K562 (cell line): ENCODE measurements around the gene RHOXF2B. TPM values are rescaled to one million over a fixed set of nuclear protein-coding genes. Genes with fewer than 3 reads are reported as not detected.
"Not testable (repeated sequence)": the region's sequence is repeated elsewhere in the genome, so short reads cannot be mapped to it uniquely, and the experiment has no call there.

Experiments used
- ATAC-seq: fragments of 200-7000 bp; cut with Tn5 transposase; 3 replicates; pipeline ENCODE4 v1.9.1; 2020; ENCODE audit warnings: moderate library complexity
- BruUV-seq: library from RNA; stranded (reverse); fragments of 400-500 nt; replicated peaks from 2 replicates; lab custom pipeline; 2021; lab: Mats Ljungman, UMichigan
- CTCF ChIA-PET: fragments of 300-600 bp; formaldehyde crosslinking; extraction: SDS; loops from one replicate; lab custom pipeline; 2021; ENCODE audit warnings: low intra/inter-chr PET ratio; lab: Yijun Ruan, JAX
- POLR2A ChIA-PET: fragments of 300-600, 350-650 bp; sonication (Branson Sonifier 250); formaldehyde crosslinking; extraction: SDS; loops from one replicate; lab custom pipeline; 2021; ENCODE audit warnings: antibody characterized with exemption, inconsistent platforms; lab: Yijun Ruan, JAX
- DNase-seq, 4 experiments: peaks; one replicate each; pipeline versions ENCODE4 v3.0.0 to v3.0.0-alpha.2; 2011 to 2018; ENCODE audit warnings: low spot score in 3 of 4, mixed read lengths in 3 of 4; ENCODE audit errors: extremely low read depth in 1 of 4
- FAIRE-seq: peaks from 2 replicates; lab custom pipeline; 2011; peaks lifted over from hg19 to GRCh38; lab: Jason Lieb, UNC
- H2AFZ ChIP-seq: 2 replicates; pipeline ENCODE4 v1.6.0; 2011; ENCODE audit warnings: low read depth, low read length, control low read depth, inconsistent platforms
- H3K27ac ChIP-seq: fragments of 200-600 bp; 3 replicates; pipeline ENCODE4 v1.8.0; 2011; ENCODE audit warnings: low read depth, mild to moderate bottlenecking, control low read depth, inconsistent platforms, low read length, moderate library complexity, mixed read lengths; ENCODE audit errors: extremely low read depth
- H3K27me3 ChIP-seq, 2 experiments: fragments of 300-600 bp in 1 of 2; 2 replicates in 1 of 2; 3 replicates in 1 of 2; pipeline versions ENCODE4 v1.6.0 to v1.8.0; 2011; ENCODE audit warnings: inconsistent platforms in 2 of 2, low read length in 2 of 2, mild to moderate bottlenecking in 1 of 2, mixed read lengths in 1 of 2, moderate library complexity in 1 of 2; ENCODE audit not compliant: control insufficient read depth in 2 of 2, insufficient read depth in 2 of 2
- H3K36me3 ChIP-seq: fragments of 300-600 bp; 3 replicates; pipeline ENCODE4 v1.8.0; 2011; ENCODE audit warnings: mild to moderate bottlenecking, low read length, inconsistent platforms; ENCODE audit not compliant: control insufficient read depth, insufficient read depth
- H3K4me1 ChIP-seq, 2 experiments: fragments of 200-600 bp in 1 of 2; replicated peaks in 1 of 2; 2 replicates in 1 of 2; 3 replicates in 1 of 2; pipeline versions ENCODE4 v1.5.1 to v1.8.0; 2011; ENCODE audit warnings: inconsistent platforms in 2 of 2, low read length in 2 of 2, mild to moderate bottlenecking in 1 of 2, mixed read lengths in 1 of 2, moderate library complexity in 1 of 2; ENCODE audit not compliant: control insufficient read depth in 2 of 2, insufficient read depth in 2 of 2
- H3K4me2 ChIP-seq: 2 replicates; pipeline ENCODE4 v1.6.1; 2011; ENCODE audit warnings: low read length, control low read depth, inconsistent platforms, mixed read lengths; ENCODE audit not compliant: insufficient read depth
- H3K4me3 ChIP-seq: fragments of 200-600 bp; sonication (generic), shearing (Covaris generic); 2 replicates; pipeline ENCODE4 v1.5.1; 2016; ENCODE audit warnings: control low read depth, inconsistent platforms
- H3K79me2 ChIP-seq: fragments of 200-600 bp; 3 replicates; pipeline ENCODE4 v1.8.0; 2011; ENCODE audit warnings: low read length, inconsistent platforms; ENCODE audit not compliant: control insufficient read depth, insufficient read depth
- H3K9ac ChIP-seq, 2 experiments: 2 replicates each; pipeline versions ENCODE4 v1.6.0 to v1.6.1; 2011; ENCODE audit warnings: low read depth in 2 of 2, low read length in 2 of 2, control low read depth in 1 of 2, inconsistent platforms in 1 of 2, mild to moderate bottlenecking in 1 of 2, mixed read lengths in 1 of 2; ENCODE audit not compliant: insufficient read depth in 1 of 2
- H3K9me1 ChIP-seq: one replicate; pipeline ENCODE4 v1.6.0; 2011; ENCODE audit warnings: inconsistent platforms, mild to moderate bottlenecking, low read length, moderate library complexity; ENCODE audit not compliant: control insufficient read depth, insufficient read depth
- H3K9me3 ChIP-seq: replicated peaks from 2 replicates; pipeline ENCODE4 v1.5.1; 2011; ENCODE audit warnings: low read depth, low read length, inconsistent platforms; ENCODE audit not compliant: control insufficient read depth, insufficient read depth
- H4K20me1 ChIP-seq: replicated peaks from 2 replicates; pipeline ENCODE4 v1.6.1; 2011; ENCODE audit warnings: low read length, inconsistent platforms, mixed read lengths; ENCODE audit not compliant: control insufficient read depth, insufficient read depth
- WGBS: fragments of 100-300 bp; shearing (Covaris generic); methylation state at CpG from one replicate; pipeline ENCODE4 v1.1.6; 2016; ENCODE audit warnings: low coverage, mixed read lengths; ENCODE audit not compliant: insufficient coverage; ENCODE audit errors: missing lambda C conversion rate; 5-methylcytosine and 5-hydroxymethylcytosine counted together
- in situ Hi-C: fragments of 300-500 bp; cut with MboI; formaldehyde crosslinking; loops from 4 replicates; pipeline ENCODE4 v1.15.0; 2018; ENCODE audit warnings: inconsistent platforms, mixed read lengths
- intact Hi-C: fragments of 100-400 bp; cut with micrococcal nuclease; formaldehyde crosslinking; loops from 2 replicates; pipeline ENCODE4 v1.14.2; 2022
- polyA plus RNA-seq, 8 experiments: library from polyadenylated mRNA; depleted of rRNA in 4 of 8; stranded (reverse) in 5 of 8; unstranded in 3 of 8; fragments of >200 nt; fragmentation: Nextera tagmentation in 2 of 8; fragmentation: Illumina TruSeq in 1 of 8; extraction: Ambion mirVana in 2 of 8; extraction: Trizol in 1 of 8; gene quantifications; 2 replicates each; pipeline versions ENCODE4 v1.2.1 to v1.2.3, GENCODE V29; 2011 to 2014; ENCODE audit warnings: inconsistent platforms in 1 of 8, missing spikeins in 1 of 8
- total RNA-seq, 7 experiments: library from RNA; depleted of rRNA in 6 of 7; stranded (reverse); fragments of >200 nt in 6 of 7; fragmentation: Illumina TruSeq in 2 of 7; extraction: Trizol in 2 of 7; gene quantifications; 2 replicates each; pipeline versions ENCODE4 v1.2.1 to v1.2.3, GENCODE V29; 2011 to 2021; ENCODE audit warnings: low replicate concordance in 1 of 7

The RHOXF2B gene
- total and polyA plus RNA-seq, 9 of the 15 experiments (the other 6 are each of a cell fraction or from before 2014, with no cell fraction given): 0.79 to 4.3 (median 2.2) TPM

DNA sequence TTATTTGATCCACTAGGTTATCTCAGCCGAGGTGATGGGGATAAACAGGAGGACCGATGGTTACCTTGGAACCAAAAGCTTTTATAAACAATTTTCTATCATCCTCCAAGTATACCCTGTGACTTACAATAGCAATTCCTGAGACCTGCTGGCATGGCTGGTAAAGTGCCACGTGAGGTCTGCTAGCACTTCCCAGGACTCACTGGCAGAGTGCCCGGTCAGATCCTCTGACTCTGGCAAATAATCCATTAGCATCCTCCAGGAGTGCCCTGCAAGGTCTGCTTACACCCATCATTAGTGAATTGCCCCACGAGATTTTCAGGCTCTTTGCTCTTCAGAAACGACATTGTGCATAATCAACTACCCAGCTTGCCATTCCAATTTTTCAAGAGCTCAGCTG lies 37.3 kb downstream of the RHOXF2B start:
- ATAC-seq, intact Hi-C loops, H3K27ac ChIP-seq, H3K27me3 ChIP-seq, H3K4me2 ChIP-seq, H3K79me2 ChIP-seq, H3K4me3 ChIP-seq, BruUV-seq, H4K20me1 ChIP-seq, POLR2A ChIA-PET, H3K4me1 ChIP-seq, H3K36me3 ChIP-seq, H3K9me1 ChIP-seq, H3K9me3 ChIP-seq, in situ Hi-C loops, FAIRE-seq, H2AFZ ChIP-seq, CTCF ChIA-PET, DNase-seq, H3K9ac ChIP-seq: not testable (repeated sequence)
- no CpG with 5 or more reads among the region's 6 CpGs for WGBS

- FAIRE-seq: peak; percentile 97
- intact Hi-C loops: loop anchor here (10.0 kb wide), 1 partner anchor 176 kb away; no protein-coding TSS in a partner anchor
- H3K4me1 ChIP-seq, H3K4me3 ChIP-seq, H3K27ac ChIP-seq, CTCF ChIA-PET, H3K9me1 ChIP-seq, H3K27me3 ChIP-seq, BruUV-seq, H4K20me1 ChIP-seq, H2AFZ ChIP-seq, DNase-seq, POLR2A ChIA-PET, H3K9me3 ChIP-seq, H3K36me3 ChIP-seq, H3K4me2 ChIP-seq, H3K9ac ChIP-seq, H3K79me2 ChIP-seq: not testable (repeated sequence)
- WGBS: no CpG with 5 or more reads among the region's 8 CpGs
- in situ Hi-C loops: loop anchor here (10.0 kb wide), 1 partner anchor 156 kb away; no protein-coding TSS in a partner anchor
- ATAC-seq: peak; percentile 83
These were observed 38.3 kb downstream of the RHOXF2B start for GRCh38 chrX:120039087-120039733.
